H1 (cell line): Measurements from ENCODE around the gene RIMBP2. TPM values are rescaled to one million over a fixed set of nuclear protein-coding genes. Genes with fewer than 3 reads are reported as not detected.

Experiments
- CBX8 ChIP-seq: fragments of 300-800, 300-1000 bp; sonication (generic); IDR thresholded peaks from 2 replicates; pipeline ENCODE4 v1.7.1; 2016; ENCODE audit warnings: low read depth, low read length, borderline replicate concordance
- POLR2A ChIP-seq, 2 experiments: IDR thresholded peaks; 1 replicate in 1 of 2; 2 replicates in 1 of 2; pipeline ENCODE4 v1.6.1; 2011; ENCODE audit warnings: low read depth in 2 of 2, low read length in 2 of 2, mild to moderate bottlenecking in 2 of 2; ENCODE audit errors: control extremely low read depth in 1 of 2
- SP4 ChIP-seq: IDR thresholded peaks from 2 replicates; pipeline ENCODE4 v1.6.1; 2012; ENCODE audit warnings: low read length, inconsistent platforms
- polyA plus RNA-seq, 7 experiments: library from polyadenylated mRNA; depleted of rRNA in 3 of 7; stranded (reverse) in 5 of 7; unstranded in 2 of 7; fragments of >200 nt in 5 of 7; fragments of 200-250 nt in 2 of 7; gene quantifications; 1 replicate in 5 of 7; 2 replicates in 1 of 7; 4 replicates in 1 of 7; pipeline versions ENCODE4 v1.2.1 to v1.2.3, GENCODE V29; 2011 to 2013; ENCODE audit warnings: missing spikeins in 2 of 7, mixed read lengths in 2 of 7
- total RNA-seq: library from RNA; stranded (reverse); fragmentation: NEBNext Ultra II Directional; extraction: Animal tissue kit (Norgen Biotek cat#: 25700); gene quantifications from 2 replicates; pipeline ENCODE4 v1.2.1, GENCODE V29; 2021
- TF ChIP-seq, protein P1 (sequence below): IDR thresholded peaks from 2 replicates; pipeline ENCODE4 v1.6.1; 2011; ENCODE audit warnings: low read depth, mild to moderate bottlenecking, low read length; ENCODE audit not compliant: insufficient read depth

RIMBP2 gene
- total and polyA plus RNA-seq, 2 of the 8 experiments (the other 6 are each of a cell fraction or from before 2014, with no cell fraction given), result 0.18 to 0.65 TPM

GRCh38 chr12:130529781-130530180, 186.3 kb downstream of the RIMBP2 start (continued):
- no peak for TF ChIP-seq CBX8
- TF ChIP-seq, protein P1, sequence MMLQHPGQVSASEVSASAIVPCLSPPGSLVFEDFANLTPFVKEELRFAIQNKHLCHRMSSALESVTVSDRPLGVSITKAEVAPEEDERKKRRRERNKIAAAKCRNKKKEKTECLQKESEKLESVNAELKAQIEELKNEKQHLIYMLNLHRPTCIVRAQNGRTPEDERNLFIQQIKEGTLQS, result no peak
- no peak for TF ChIP-seq SP4
- no peak for TF ChIP-seq POLR2A (IDR thresholded peaks at IDR 0.05; ENCODE audit: control extremely low read depth in 1 of 2, low read depth in 2 of 2, low read length in 2 of 2)
